GM21367 (cell line): ENCODE measurements around the gene KEL.

ENCODE experiments used
- ATAC-seq: cut with Tn5 transposase; IDR thresholded peaks from one replicate; pipeline ENCODE4 v1.9.1; 2021; ENCODE audit not compliant: unreplicated experiment

The KEL gene

DNA sequence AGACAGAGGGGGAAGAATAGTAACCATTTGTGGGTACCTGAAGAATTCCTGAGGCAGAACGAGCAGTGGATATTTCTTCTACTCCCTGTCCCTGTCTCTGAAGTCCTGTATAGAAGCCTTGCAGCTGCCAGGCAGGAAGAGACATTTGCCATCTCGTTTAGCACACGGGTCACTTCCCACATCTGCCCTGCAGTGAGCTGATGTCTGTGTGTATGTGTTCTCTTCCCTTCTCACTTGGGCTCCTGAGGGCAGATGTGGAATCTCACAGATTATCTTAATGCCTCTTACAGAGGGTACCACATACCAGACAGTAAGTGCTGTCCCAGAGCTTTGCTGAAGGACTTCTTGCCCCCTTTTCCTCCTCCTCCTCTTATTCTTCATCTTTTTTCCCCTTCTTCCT is 62.5 kb downstream of the KEL start:
- no peak for ATAC-seq

DNA sequence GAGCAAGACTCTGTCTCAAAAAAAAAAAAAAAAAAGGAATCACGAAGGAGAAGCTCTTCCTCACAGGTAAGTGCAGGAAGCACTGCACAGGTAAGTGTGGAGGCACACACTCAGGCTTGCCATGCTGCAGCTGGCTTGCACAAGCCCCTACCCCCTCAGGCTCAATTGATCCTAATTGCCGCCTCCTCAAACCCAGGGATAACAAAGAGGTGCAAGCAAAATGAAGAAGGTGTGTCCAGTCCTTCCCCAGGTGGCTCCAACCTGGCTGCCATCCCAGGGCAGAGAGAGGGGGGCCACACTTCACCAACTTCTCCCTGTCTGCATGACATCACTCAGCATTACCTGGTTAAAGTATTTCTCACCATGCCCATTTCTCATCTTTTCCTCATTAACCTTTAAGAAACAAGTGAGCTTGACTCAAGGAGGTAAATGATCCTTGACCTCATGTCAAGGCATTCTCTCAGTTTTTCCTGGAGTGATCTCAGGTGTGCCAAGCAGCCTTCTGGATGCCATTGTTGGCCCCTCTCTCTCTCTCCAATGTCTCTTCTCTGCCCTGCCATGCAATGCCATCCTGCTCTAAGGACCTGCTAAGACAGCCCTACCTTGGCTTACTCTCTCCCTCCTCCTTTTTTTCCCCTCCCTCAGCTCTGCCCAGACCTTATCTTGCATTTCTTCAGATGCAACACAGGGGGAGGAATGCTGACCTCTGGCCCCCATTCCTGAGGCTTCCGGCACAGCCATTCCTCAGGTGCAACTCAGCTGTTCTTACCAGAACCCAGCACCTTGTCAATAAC is 63.6 kb downstream of the KEL start:
- no peak for ATAC-seq

DNA sequence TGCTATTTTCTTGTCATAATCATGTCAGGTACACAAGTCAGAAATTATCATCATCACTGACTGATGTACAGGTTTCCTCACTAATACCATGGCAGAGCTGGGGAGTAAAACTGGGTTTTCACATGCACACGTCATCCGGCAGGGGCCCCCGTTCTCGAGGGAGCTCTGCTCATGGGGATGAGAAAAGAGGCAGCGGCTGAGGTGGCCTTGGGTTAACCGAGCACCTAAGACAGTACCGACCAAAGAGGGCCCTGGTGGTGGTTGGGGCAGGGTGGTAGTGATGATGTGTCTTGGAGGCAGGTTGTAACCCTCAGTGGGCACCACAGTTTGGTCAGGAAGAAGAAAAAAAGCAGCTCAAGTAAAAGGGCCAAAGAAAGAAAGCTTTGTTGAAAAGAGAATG is 64.5 kb downstream of the KEL start:
- ATAC-seq, result no peak

DNA sequence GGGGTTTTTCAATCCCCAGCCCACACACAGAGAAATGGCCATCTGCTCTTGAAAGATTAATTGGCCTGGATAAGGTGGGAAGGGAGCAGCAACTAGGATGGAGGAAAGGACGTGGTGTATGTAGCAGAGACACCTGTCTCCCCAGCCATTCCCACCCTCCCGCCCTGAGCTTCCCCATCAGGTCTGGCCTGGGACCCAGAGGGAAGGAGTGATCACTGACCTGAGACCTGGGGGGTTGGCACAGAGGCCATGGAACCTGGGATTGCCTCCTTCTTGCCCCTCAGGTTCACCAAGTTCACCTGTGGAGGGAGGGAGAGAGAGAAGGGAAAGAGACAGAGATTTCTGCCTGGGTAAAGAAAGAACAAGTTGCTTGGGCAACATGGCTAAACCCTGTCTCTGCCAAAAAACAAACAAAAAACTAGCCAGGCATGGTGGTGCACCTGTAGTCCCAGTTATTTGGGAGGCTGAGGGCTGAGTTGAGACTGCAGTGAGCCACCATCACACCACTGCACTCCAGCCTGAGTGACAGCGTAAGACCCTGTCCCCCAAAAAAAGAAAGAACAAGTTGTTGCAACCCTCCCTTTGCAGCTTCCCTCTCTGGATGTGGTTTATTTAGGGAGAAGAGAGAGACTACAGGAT is 65.3 kb downstream of the KEL start:
- no peak for ATAC-seq

DNA sequence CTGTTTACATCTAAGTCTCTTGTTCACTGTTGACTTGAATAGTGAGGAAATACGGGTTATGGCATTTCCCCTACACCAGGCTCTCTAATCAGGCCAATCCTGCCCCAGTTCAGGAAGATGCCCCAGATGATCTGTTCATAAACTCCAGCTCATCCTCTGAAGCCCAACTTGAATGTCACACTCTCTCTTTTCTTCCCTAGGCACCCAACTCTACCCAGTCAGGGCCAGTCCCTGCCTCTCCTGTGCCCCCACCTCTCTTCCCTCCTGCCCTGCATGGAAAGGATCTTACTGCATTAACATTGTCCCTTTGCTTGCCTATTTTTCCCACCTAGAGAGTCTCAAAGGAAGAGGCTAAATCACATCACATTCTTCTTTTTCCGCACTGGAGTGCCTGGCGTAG is 66.0 kb downstream of the KEL start:
- ATAC-seq, result no peak

DNA sequence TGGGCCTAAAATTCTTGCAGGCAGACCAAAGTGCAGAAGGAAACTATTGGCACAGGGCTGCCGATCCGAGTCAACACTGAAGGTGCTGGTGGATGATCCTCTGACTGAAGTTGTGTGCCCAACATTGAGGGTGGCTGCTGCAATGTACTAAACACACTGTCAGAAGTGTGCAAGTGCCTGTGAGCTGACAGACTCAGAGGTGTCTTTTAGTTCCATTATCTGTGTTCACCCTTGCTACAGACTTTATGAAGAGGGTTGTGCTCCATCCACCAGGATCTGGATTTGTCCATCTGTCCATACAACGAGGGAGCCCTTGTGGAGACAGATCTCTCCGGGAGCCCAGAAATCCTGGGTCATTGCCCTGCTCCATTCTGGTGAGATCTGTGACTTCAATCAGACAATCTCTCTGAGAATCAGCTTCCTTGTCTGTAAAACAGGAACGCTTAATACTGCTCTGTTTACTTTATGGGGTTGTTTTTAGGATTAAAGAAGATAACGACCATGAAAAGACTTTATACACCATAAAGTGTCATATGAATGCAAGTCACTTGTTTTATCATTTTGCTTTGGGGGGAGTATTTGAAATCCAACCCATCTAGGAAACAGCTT is 67.1 kb downstream of the KEL start:
- no peak for ATAC-seq

DNA sequence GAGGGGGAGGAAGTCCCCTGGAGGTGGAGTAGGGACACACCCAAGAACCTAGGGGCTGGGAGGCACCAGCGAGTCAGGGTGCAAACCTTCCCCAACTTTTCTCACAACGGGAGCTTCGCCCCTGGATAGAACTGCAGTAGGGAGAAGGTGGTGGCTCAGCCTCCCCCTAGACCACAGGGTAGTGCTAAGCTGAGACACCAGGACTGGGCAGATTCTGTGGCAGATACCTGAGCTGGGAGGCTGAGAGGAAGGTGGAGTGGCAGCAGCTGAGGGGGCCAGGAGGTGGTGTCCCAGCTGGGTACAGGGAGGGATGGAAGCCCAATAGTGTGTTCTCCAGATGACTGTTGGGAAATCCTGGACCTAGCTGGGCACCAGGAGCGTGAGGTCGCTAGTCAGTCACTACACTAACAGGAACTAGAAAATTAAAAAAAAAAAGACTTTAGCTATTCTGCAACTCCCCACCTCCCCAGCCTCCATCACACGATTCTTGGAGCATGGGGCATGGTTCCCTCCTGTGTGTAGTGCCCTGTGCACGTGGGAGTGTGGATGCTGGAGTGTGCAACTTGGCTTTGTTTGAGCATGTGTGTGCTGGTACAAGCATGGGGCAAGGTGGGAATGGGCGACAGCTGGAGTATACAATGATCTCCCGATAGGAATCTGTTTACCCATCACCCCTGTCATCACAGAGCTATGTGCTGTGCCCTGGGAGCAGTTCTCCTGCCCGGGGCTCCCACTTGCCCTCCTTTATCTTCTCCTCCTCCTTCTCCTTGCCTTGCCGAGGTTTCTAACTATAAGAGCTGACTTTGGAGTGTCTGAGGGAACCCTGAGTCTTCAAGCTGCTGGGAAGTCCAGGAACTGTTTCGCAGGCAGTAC is 67.8 kb downstream of the KEL start:
- no peak for ATAC-seq

DNA sequence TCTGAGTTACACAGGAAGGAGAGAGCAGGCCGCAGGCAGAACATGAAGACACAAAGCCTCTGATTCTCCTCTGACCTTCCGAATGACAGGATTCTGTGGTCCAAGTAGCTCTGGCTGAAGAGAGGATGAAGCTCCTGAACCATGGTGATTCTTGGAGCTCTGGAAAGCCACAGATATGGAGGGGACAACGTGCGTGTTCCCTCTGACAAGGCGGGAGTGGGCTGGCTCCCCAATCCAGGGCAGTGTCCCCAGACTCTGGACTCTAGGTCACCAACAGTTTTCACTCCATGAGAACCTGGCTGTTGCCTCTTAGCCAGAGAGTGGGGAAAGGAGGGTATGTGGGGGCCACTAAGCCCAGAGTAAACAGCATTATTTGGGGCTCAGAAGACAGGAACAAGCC is 69.2 kb downstream of the KEL start:
- ATAC-seq, result no peak

DNA sequence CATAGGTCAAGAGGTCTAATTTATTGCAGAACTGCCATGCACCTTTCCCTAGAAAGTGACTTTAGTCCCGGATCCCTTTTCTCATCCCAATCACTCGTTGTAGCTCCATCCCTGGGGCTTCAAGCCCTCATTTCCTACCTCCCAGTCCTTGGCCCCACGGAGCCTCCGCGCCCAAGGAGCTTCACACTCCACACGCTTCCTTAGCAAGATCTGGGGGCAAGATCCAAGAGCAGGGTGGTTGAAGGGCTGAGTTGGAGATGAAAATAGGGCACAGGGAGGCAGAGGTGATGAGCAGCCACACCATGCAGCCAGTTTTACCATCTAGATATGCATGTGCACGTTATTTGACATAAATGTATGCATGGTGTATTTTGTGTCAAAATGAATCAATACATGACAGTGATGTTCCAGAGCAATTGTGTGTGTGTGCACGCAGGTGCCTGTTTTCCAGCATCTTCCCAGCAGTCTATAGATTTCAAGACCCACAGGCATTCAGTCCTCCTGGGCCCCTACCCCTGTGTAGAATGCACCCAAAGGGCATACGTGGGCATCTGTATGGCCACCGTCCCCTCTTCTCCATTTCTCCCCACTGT is 70.6 kb downstream of the KEL start:
- no peak for ATAC-seq
